Stimulated activated CD8-positive, alpha-beta memory T cell treated with anti-CD3 and anti-CD28 coated beads, Interleukin-2, amount 100 ng/mL, for 1 hour (primary cell): ENCODE measurements around the gene THY1.

Experiments used
- DNase-seq, 2 donors: peaks; one replicate each; pipeline ENCODE4 v3.0.0-alpha.2; 2020; ENCODE audit warnings: low read depth in 2 of 2

THY1 gene

GRCh38 chr11:119370486-119371046 lies 52.4 kb downstream of the THY1 start:
- no peak for DNase-seq

- no peak for DNase-seq
Observed at GRCh38 chr11:119369132-119369925, 53.6 kb downstream of the THY1 start.

- DNase-seq: no peak
Observed at GRCh38 chr11:119368121-119369034, 54.6 kb downstream of the THY1 start.

GRCh38 chr11:119367661-119368120 lies 55.3 kb downstream of the THY1 start:
- DNase-seq: no peak
